NCI-H2171 (cell line): Measurements from ENCODE around the gene RIC3.

Source experiments
- DNase-seq: peaks from one replicate; lab custom pipeline; 2025; lab: John Stamatoyannopoulos, UW

RIC3 gene

GRCh38 chr11:8066911-8067455, 101.8 kb downstream of the RIC3 start:
- DNase-seq, result no peak

GRCh38 chr11:8066036-8066910, 102.6 kb downstream of the RIC3 start:
- no peak for DNase-seq

GRCh38 chr11:8065031-8065430, 103.8 kb downstream of the RIC3 start:
- DNase-seq, result no peak

- DNase-seq, result no peak
These were observed 105.5 kb downstream of the RIC3 start for GRCh38 chr11:8063324-8063723.

GRCh38 chr11:8062781-8063257, 106.0 kb downstream of the RIC3 start:
- DNase-seq, result no peak

GRCh38 chr11:8061555-8062428, 107.0 kb downstream of the RIC3 start:
- DNase-seq, result no peak

- no peak for DNase-seq
These were observed 107.8 kb downstream of the RIC3 start for GRCh38 chr11:8060801-8061554.

GRCh38 chr11:8060146-8060719, 108.6 kb downstream of the RIC3 start:
- no peak for DNase-seq

- DNase-seq, result no peak
These were observed 109.2 kb downstream of the RIC3 start for GRCh38 chr11:8059571-8060011.

- no peak for DNase-seq
These were observed 109.8 kb downstream of the RIC3 start for GRCh38 chr11:8059030-8059429.

GRCh38 chr11:8058216-8058615, 110.6 kb downstream of the RIC3 start:
- no peak for DNase-seq

- no peak for DNase-seq
These were observed 111.9 kb downstream of the RIC3 start for GRCh38 chr11:8056810-8057463.
